Cardiac muscle cell (in vitro differentiated cells and primary cell): Measurements from ENCODE around the gene PRR15L. TPM values are rescaled to one million over a fixed set of nuclear protein-coding genes. Genes with fewer than 3 reads are reported as not detected.

Experiments used
- DNase-seq, 2 donors: peaks; one replicate each; pipeline versions ENCODE4 v3.0.0 to v3.0.0-alpha.2; 2010 to 2017; ENCODE audit warnings: low read depth in 1 of 2, low spot score in 1 of 2
- H3K27ac ChIP-seq: fragments of 200-600 bp; sonication (generic); 2 replicates; pipeline ENCODE4 v1.5.1; 2016
- H3K27me3 ChIP-seq: fragments of 200-600 bp; sonication (generic); 2 replicates; pipeline ENCODE4 v1.6.0; 2016; ENCODE audit warnings: control low read depth
- H3K36me3 ChIP-seq: fragments of 200-600 bp; sonication (generic); 2 replicates; pipeline ENCODE4 v1.5.1; 2016; ENCODE audit warnings: control low read depth
- H3K4me1 ChIP-seq: fragments of 200-600 bp; sonication (generic); 2 replicates; pipeline ENCODE4 v1.8.1; 2017; ENCODE audit warnings: low read depth, mild to moderate bottlenecking, mixed run types
- H3K4me3 ChIP-seq: fragments of 200-600 bp; sonication (generic); 2 replicates; pipeline ENCODE4 v1.5.1; 2016; ENCODE audit warnings: mild to moderate bottlenecking
- H3K9me3 ChIP-seq: fragments of 200-600 bp; sonication (generic); 2 replicates; pipeline ENCODE4 v1.5.1; 2017; ENCODE audit warnings: low read depth, mild to moderate bottlenecking, control low read depth
- polyA plus RNA-seq: library from polyadenylated mRNA; unstranded; fragments of >200 nt; fragmentation: Nextera tagmentation; extraction: Ambion mirVana; gene quantifications from 2 replicates; pipeline ENCODE4 v1.2.1, GENCODE V29; 2016
- total RNA-seq: library from RNA; depleted of rRNA; stranded (reverse); fragments of >200 nt; gene quantifications from 2 replicates; pipeline ENCODE4 v1.2.3, GENCODE V29; 2016
- TF ChIP-seq, protein P1 (sequence below): IDR thresholded peaks from 2 replicates; pipeline ENCODE4 v1.5.1; 2012; ENCODE audit warnings: low read depth, mild to moderate bottlenecking, low read length

The PRR15L gene
- total and polyA plus RNA-seq, 2 experiments from 2014 or later: not detected

DNA sequence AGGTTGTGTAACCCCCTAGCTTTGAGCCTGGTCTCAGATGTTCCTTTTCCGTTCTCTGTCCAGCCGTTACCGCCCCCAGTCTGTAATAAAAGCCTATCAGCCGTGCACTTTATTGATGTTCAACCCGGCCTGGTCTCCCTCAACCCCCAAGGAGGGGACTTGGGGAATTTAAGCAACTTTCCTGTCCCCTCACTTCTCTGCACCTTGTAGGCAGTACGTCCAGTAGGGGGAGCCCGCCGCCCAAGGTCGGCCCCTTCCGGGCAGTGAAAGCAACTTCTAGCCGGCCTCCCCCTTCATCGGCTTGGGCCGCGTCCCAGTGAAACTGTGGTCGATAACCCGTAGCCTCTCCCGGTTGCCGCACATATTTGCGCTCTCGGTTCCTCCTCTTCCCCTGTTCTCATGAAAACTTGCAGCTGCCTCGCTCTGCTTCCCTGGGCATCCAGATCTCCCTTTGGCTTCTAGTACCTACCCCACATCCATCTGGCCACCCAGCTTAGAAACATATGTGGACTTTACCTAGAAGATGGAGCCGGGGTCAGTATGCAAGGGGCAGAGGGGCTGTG is 8.4 kb downstream of the PRR15L start:
- Histone ChIP-seq H3K27ac (no peak overlapping the region), H3K9me3 (no peaks in the 10 kb centered on the region), H3K4me3 (no peak overlapping the region), H3K4me1 (no peaks in the 10 kb centered on the region), H3K27me3 (no peaks in the 10 kb centered on the region), H3K36me3 (no peaks in the 10 kb centered on the region)
- peak; percentile 91 to 95 for DNase-seq
- TF ChIP-seq, protein P1, sequence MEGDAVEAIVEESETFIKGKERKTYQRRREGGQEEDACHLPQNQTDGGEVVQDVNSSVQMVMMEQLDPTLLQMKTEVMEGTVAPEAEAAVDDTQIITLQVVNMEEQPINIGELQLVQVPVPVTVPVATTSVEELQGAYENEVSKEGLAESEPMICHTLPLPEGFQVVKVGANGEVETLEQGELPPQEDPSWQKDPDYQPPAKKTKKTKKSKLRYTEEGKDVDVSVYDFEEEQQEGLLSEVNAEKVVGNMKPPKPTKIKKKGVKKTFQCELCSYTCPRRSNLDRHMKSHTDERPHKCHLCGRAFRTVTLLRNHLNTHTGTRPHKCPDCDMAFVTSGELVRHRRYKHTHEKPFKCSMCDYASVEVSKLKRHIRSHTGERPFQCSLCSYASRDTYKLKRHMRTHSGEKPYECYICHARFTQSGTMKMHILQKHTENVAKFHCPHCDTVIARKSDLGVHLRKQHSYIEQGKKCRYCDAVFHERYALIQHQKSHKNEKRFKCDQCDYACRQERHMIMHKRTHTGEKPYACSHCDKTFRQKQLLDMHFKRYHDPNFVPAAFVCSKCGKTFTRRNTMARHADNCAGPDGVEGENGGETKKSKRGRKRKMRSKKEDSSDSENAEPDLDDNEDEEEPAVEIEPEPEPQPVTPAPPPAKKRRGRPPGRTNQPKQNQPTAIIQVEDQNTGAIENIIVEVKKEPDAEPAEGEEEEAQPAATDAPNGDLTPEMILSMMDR: peak; percentile 96

DNA sequence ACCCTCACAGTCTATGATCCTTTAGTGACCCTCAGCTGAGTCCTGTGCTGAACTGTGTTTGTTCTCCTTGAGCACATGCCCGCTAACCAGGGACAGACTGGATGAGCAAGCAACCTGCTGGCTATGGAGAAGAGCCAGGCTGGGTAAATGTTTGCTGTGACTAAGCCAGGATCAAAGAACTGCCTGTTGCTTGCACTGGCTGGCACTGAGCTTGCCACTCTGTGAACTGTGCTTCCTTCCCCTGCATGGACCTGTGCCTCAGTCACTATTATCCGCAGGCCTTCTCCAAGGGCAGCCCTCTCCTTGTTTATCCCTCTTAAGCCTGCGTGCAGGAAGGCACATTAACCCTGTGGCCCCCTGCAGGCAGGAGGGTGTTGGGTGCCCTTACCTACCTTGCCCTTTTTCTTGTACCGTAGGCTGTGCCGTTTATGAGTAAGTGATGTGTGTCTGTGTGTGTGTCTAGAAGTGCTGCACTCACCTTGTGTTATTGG is 8.9 kb downstream of the PRR15L start:
- H3K4me1 ChIP-seq: no peaks in the 10 kb centered on the region
- H3K27me3 ChIP-seq: no peaks in the 10 kb centered on the region
- no peak overlapping the region for H3K4me3 ChIP-seq
- H3K9me3 ChIP-seq: no peaks in the 10 kb centered on the region
- no peak for DNase-seq
- H3K36me3 ChIP-seq: no peaks in the 10 kb centered on the region
- TF ChIP-seq, protein P1: no peak
- H3K27ac ChIP-seq: no peak overlapping the region

DNA sequence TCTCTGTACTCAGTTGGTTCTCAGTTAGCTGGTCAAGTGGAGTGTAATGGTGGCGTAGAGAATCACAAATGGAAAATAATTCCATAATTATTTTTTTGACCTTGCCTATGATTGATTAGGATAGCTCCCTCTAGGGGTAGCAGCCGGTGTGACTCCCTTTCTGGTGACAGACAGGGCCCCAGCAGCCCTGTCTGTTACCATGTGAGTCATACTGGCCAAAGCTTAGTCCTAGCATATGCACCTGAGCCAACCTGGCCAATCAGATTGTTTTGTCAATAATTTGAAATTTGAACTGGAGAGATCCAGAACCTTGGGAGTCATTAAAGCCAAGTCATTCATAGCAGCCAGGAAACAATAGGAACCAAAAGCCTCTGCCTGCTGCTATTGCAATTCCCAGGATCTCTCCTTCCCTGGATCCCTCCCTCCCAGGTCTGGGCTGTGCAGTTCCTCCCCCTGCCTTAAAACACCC is 10.7 kb downstream of the PRR15L start:
- no peaks in the 10 kb centered on the region for H3K27me3 ChIP-seq
- DNase-seq: peak; percentile 71 to 78
- no peaks in the 10 kb centered on the region for H3K36me3 ChIP-seq
- no peaks in the 10 kb centered on the region for H3K4me1 ChIP-seq
- TF ChIP-seq, protein P1: peak; percentile 88
- H3K27ac ChIP-seq: no peak overlapping the region
- no peaks in the 10 kb centered on the region for H3K9me3 ChIP-seq
- no peak overlapping the region for H3K4me3 ChIP-seq

DNA sequence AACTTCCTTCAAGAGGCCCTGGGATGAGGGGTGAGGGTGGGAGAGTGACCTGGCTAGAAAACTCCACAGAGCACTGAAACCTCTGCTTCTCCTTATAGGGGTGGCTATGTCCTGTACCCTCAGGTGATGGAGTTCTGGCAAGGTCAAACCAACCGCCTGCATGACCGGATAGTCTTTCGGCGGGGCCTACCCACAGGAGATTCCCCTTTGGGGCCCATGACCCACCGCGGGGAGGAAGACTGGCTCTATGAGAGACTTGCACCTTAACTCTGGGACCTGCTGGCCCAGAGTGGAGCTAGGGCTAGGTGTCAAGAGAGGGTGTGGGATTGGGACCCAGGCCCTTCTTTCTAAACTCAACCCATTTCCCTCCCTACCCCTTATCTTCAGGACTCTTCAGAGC is 11.2 kb downstream of the PRR15L start:
- H3K4me1 ChIP-seq: no peaks in the 10 kb centered on the region
- no peaks in the 10 kb centered on the region for H3K36me3 ChIP-seq
- no peaks in the 10 kb centered on the region for H3K9me3 ChIP-seq
- no peaks in the 10 kb centered on the region for H3K27me3 ChIP-seq
- H3K27ac ChIP-seq: no peak overlapping the region
- TF ChIP-seq, protein P1: no peak
- H3K4me3 ChIP-seq: no peak overlapping the region
- no peak for DNase-seq

DNA sequence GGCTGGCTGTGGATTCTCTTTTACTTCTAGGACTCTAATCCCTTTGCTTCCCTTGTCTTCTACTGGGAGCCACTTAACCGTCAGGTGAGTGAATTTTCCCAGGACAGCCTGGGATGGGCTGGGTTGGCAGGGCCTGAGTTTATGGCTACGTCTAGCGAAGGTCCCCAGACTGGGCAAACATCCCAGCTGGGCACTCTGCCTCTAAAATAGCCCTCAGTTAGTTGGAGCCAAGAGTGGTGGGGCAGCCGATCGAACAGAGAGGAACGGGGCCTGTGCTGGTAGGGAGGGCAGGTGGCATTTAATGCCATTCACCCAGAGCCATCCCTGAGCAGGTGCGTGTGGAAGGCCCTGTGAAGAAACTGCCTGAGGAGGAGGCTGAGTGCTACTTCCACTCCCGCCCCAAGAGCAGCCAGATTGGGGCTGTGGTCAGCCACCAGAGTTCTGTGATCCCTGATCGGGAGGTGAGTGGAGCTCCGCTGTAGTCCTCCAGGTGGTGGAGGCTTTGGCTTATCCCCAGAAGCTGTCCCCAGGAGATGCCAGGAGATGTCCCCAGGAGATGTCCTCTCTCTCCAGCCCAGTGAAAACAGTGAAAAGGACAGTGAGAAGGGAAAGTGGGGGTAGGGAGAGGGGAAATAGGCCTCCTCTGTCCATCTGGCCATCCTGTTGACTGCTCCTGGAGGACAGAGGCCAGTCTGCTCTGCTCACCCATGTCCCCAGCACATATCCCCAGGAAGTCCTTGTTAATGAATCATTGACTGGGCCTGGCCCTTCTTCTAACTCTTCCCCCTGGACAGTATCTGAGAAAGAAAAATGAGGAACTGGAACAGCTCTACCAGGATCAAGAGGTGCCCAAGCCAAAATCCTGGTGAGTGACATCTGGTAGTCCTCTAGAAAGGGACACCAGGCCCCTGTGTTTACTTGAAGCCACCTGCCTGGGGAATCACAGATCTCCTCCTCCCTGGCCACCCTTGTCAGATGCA is 11.9 kb downstream of the PRR15L start:
- Histone ChIP-seq H3K27me3 (no peaks in the 10 kb centered on the region), H3K4me1 (no peaks in the 10 kb centered on the region), H3K27ac (no peak overlapping the region), H3K4me3 (no peak overlapping the region), H3K9me3 (no peaks in the 10 kb centered on the region), H3K36me3 (no peaks in the 10 kb centered on the region)
- DNase-seq: no peak
- TF ChIP-seq, protein P1: no peak
